Stimulated activated CD8-positive, alpha-beta memory T cell treated with anti-CD3 and anti-CD28 coated beads, Interleukin-12 subunit alpha, Interleukin-12 subunit beta, amount 100 ng/mL, for 1 hour (primary cell): Measurements from ENCODE around the gene ACYP1.

ENCODE experiments used
- DNase-seq: peaks from one replicate; pipeline ENCODE4 v3.0.0-alpha.2; 2020; ENCODE audit warnings: low read depth

Gene ACYP1

GRCh38 chr14:75063491-75064204 is at the start of gene ACYP1:
ACYP1 (minus strand) TSS chr14:75064024; CDS start chr14:75063553, 471 bp downstream.
- peak; percentile 83 for DNase-seq

- no peak for DNase-seq
These were observed 46.1 kb upstream of the ACYP1 start for GRCh38 chr14:75109877-75110276.

GRCh38 chr14:75107186-75107585 is 43.4 kb upstream of the ACYP1 start:
- DNase-seq = no peak

GRCh38 chr14:75101491-75101890 is 37.7 kb upstream of the ACYP1 start:
- DNase-seq = no peak

- DNase-seq = no peak
These were observed 34.9 kb upstream of the ACYP1 start for GRCh38 chr14:75098682-75099081.

- no peak for DNase-seq
These were observed 34.4 kb upstream of the ACYP1 start for GRCh38 chr14:75098212-75098611.

GRCh38 chr14:75096959-75097358 is 33.1 kb upstream of the ACYP1 start:
- no peak for DNase-seq

- no peak for DNase-seq
These were observed 31.9 kb upstream of the ACYP1 start for GRCh38 chr14:75095690-75096089.

- DNase-seq = no peak
These were observed 31.1 kb upstream of the ACYP1 start for GRCh38 chr14:75094896-75095295.

- DNase-seq = no peak
These were observed 28.9 kb upstream of the ACYP1 start for GRCh38 chr14:75092698-75093097.

GRCh38 chr14:75091251-75091650 is 27.4 kb upstream of the ACYP1 start:
- no peak for DNase-seq

GRCh38 chr14:75090353-75090752 is 26.5 kb upstream of the ACYP1 start:
- no peak for DNase-seq

- peak; percentile 18 for DNase-seq
These were observed 24.9 kb upstream of the ACYP1 start for GRCh38 chr14:75088566-75089373.

GRCh38 chr14:75088153-75088552 is 24.3 kb upstream of the ACYP1 start:
- DNase-seq = no peak

GRCh38 chr14:75084513-75084912 is 20.7 kb upstream of the ACYP1 start:
- DNase-seq = no peak

GRCh38 chr14:75083271-75083670 is 19.4 kb upstream of the ACYP1 start:
- no peak for DNase-seq

GRCh38 chr14:75081660-75082229 is 17.9 kb upstream of the ACYP1 start:
- DNase-seq = no peak

GRCh38 chr14:75079521-75079920 is 15.7 kb upstream of the ACYP1 start:
- no peak for DNase-seq

- DNase-seq = no peak
These were observed 14.0 kb upstream of the ACYP1 start for GRCh38 chr14:75077794-75078193.

- DNase-seq = no peak
These were observed 6.6 kb upstream of the ACYP1 start for GRCh38 chr14:75070383-75070782.

- no peak for DNase-seq
These were observed 6.0 kb upstream of the ACYP1 start for GRCh38 chr14:75069811-75070145.

GRCh38 chr14:75069121-75069810 is 5.4 kb upstream of the ACYP1 start, which contains the start of gene ZC2HC1C:
ZC2HC1C (plus strand) TSS chr14:75069641; CDS start chr14:75070574, 933 bp downstream.
- DNase-seq = no peak
